B cell (primary cell): ENCODE results near the gene CLN5. TPM values are rescaled to one million over a fixed set of nuclear protein-coding genes. Genes with fewer than 3 reads are reported as not detected.

Source experiments
- ATAC-seq: fragments of 200-7000 bp; cut with Tn5 transposase; one replicate; pipeline ENCODE4 v1.10.0; 2021; ENCODE audit warnings: low read depth, mild to moderate bottlenecking, moderate number of reproducible peaks, moderate library complexity
- CTCF ChIA-PET: fragments of 350-600 bp; sonication (Branson Sonifier 250); formaldehyde crosslinking; loops from one replicate; lab custom pipeline; 2021; ENCODE audit warnings: antibody characterized with exemption, inconsistent platforms; lab: Charles Lee
- POLR2A ChIA-PET: fragments of 350-600 bp; sonication (Branson Sonifier 250); formaldehyde crosslinking; loops from one replicate; lab custom pipeline; 2021; ENCODE audit warnings: antibody characterized with exemption; lab: Charles Lee
- DNase-seq: peaks from one replicate; pipeline ENCODE4 v3.0.0; 2013
- H2AFZ ChIP-seq: 2 replicates; pipeline ENCODE4 v1.6.1; 2012; ENCODE audit warnings: mild to moderate bottlenecking, low read depth, low read length; ENCODE audit not compliant: insufficient read depth, poor library complexity, severe bottlenecking
- H3K27ac ChIP-seq, 2 donors: 1 replicate in 1 of 2; 2 replicates in 1 of 2; pipeline ENCODE4 v1.5.1; 2012 to 2013; ENCODE audit warnings: low read length in 2 of 2, mild to moderate bottlenecking in 2 of 2, moderate library complexity in 1 of 2
- H3K27me3 ChIP-seq, 4 experiments: fragments of 200-600 bp in 1 of 4; sonication (generic) in 1 of 4; replicated peaks in 1 of 4; 1 replicate in 2 of 4; 2 replicates in 2 of 4; pipeline versions ENCODE4 v1.6.1 to v1.7.0; 2013 to 2016; ENCODE audit warnings: low read length in 3 of 4, mild to moderate bottlenecking in 2 of 4, mixed read lengths in 1 of 4, moderate library complexity in 1 of 4; ENCODE audit not compliant: insufficient read depth in 4 of 4, control insufficient read depth in 3 of 4; ENCODE audit errors: control extremely low read depth in 1 of 4
- H3K36me3 ChIP-seq, 2 experiments: replicated peaks in 1 of 2; 1 replicate in 1 of 2; 2 replicates in 1 of 2; pipeline versions ENCODE4 v1.6.1 to v1.7.1; 2013; ENCODE audit warnings: low read length in 1 of 2; ENCODE audit not compliant: insufficient read depth in 2 of 2, control insufficient read depth in 1 of 2; ENCODE audit errors: control extremely low read depth in 1 of 2, extremely low read depth in 1 of 2
- H3K4me1 ChIP-seq, 2 donors: fragments of 200-600 bp in 1 of 2; sonication (generic) in 1 of 2; 1 replicate in 1 of 2; 2 replicates in 1 of 2; pipeline versions ENCODE4 v1.5.1 to v1.6.1; 2013 to 2017; ENCODE audit warnings: low read length in 2 of 2; ENCODE audit not compliant: control insufficient read depth in 2 of 2, insufficient read depth in 2 of 2
- H3K4me2 ChIP-seq: replicated peaks from 2 replicates; pipeline ENCODE3; 2012; ENCODE audit warnings: mild to moderate bottlenecking, low read depth, low read length; ENCODE audit not compliant: poor library complexity, severe bottlenecking
- H3K4me3 ChIP-seq, 5 experiments: fragments of 200-600 bp in 1 of 5; sonication (generic) in 1 of 5; 1 replicate in 3 of 5; 2 replicates in 2 of 5; pipeline versions ENCODE4 v1.5.1 to v1.7.0; 2011 to 2016; ENCODE audit warnings: low read length in 4 of 5, mild to moderate bottlenecking in 4 of 5, low read depth in 2 of 5, control low read depth in 1 of 5, moderate library complexity in 1 of 5; ENCODE audit not compliant: insufficient read depth in 1 of 5; ENCODE audit errors: control extremely low read depth in 1 of 5, extremely low read depth in 1 of 5
- H3K79me2 ChIP-seq: fragments of 200-600 bp; sonication (generic); one replicate; pipeline ENCODE4 v1.6.0; 2016; ENCODE audit warnings: low read length; ENCODE audit not compliant: control insufficient read depth, insufficient read depth
- H3K9ac ChIP-seq: fragments of 200-600 bp; sonication (generic); 2 replicates; pipeline ENCODE4 v1.6.1; 2017; ENCODE audit warnings: mild to moderate bottlenecking, low read length, moderate library complexity
- H3K9me3 ChIP-seq, 3 donors: one replicate each; pipeline versions ENCODE4 v1.6.1 to v1.7.1; 2013; ENCODE audit warnings: low read length in 2 of 3; ENCODE audit not compliant: control insufficient read depth in 2 of 3, insufficient read depth in 1 of 3; ENCODE audit errors: control extremely low read depth in 1 of 3
- H4K20me1 ChIP-seq: 2 replicates; pipeline ENCODE4 v1.6.0; 2012; ENCODE audit warnings: mild to moderate bottlenecking, low read length; ENCODE audit not compliant: insufficient read depth, control insufficient read depth, poor library complexity, severe bottlenecking
- H3K27ac Mint-ChIP-seq: one replicate; pipeline ENCODE4 v1.8.0; 2021; ENCODE audit warnings: mixed read lengths
- H3K27me3 Mint-ChIP-seq: one replicate; pipeline ENCODE4 v1.8.0; 2021; ENCODE audit warnings: mixed read lengths
- H3K4me1 Mint-ChIP-seq: one replicate; pipeline ENCODE4 v1.8.0; 2021; ENCODE audit warnings: mixed read lengths
- H3K4me3 Mint-ChIP-seq: one replicate; pipeline ENCODE4 v1.8.0; 2021; ENCODE audit warnings: mixed read lengths
- H3K9me3 Mint-ChIP-seq: one replicate; pipeline ENCODE4 v1.8.0; 2022; ENCODE audit warnings: mixed read lengths; ENCODE audit not compliant: insufficient read depth
- EZH2 ChIP-seq: IDR thresholded peaks from 2 replicates; pipeline ENCODE4 v1.6.1; 2012; ENCODE audit warnings: borderline replicate concordance, low read depth, mild to moderate bottlenecking, moderate library complexity, low read length; ENCODE audit not compliant: insufficient read depth, poor library complexity, severe bottlenecking
- WGBS: methylation state at CpG from one replicate; pipeline ENCODE4 v1.1.5; 2013; ENCODE audit warnings: missing lambda C conversion rate; ENCODE audit not compliant: insufficient coverage; 5-methylcytosine and 5-hydroxymethylcytosine counted together
- intact Hi-C: fragments of 100-400 bp; cut with micrococcal nuclease; formaldehyde crosslinking; loops from one replicate; pipeline ENCODE4 v1.10.0; 2022
- polyA plus RNA-seq: library from polyadenylated mRNA; depleted of rRNA; stranded (reverse); fragments of >200 nt; gene quantifications from 2 replicates; pipeline ENCODE4 v1.2.3, GENCODE V29; 2012
- total RNA-seq, 2 donors: library from RNA; stranded (reverse); fragments of 120-200 nt in 1 of 2; gene quantifications; 1 replicate in 1 of 2; 2 replicates in 1 of 2; pipeline versions ENCODE4 v1.2.3 to v1.2.4, GENCODE V29; 2013 to 2022
- TF ChIP-seq, protein P1 (sequence below): fragments of 200-600 bp; IDR thresholded peaks from one replicate; pipeline ENCODE4 v1.8.0; 2022; ENCODE audit warnings: antibody characterized with exemption, mild to moderate bottlenecking

CLN5 gene
- total and polyA plus RNA-seq, 2 donors (not counting 1 experiment from before 2014, with no cell fraction given): 11.9 to 36.9 TPM

GRCh38 chr13:76971851-76972829, 19.7 kb upstream of the CLN5 start:
- no peak overlapping the region for H3K4me3 Mint-ChIP-seq
- no peaks in the 10 kb centered on the region for H4K20me1 ChIP-seq
- no peak overlapping the region for H3K27ac ChIP-seq
- H3K4me1 Mint-ChIP-seq: no peaks in the 10 kb centered on the region
- peaks cover 0 to 14% (median 0%) of the 10 kb centered on the region in 4 experiments for H3K27me3 ChIP-seq
- ATAC-seq (no peak), DNase-seq (no peak)
- TF ChIP-seq EZH2: no peak
- TF ChIP-seq, protein P1, sequence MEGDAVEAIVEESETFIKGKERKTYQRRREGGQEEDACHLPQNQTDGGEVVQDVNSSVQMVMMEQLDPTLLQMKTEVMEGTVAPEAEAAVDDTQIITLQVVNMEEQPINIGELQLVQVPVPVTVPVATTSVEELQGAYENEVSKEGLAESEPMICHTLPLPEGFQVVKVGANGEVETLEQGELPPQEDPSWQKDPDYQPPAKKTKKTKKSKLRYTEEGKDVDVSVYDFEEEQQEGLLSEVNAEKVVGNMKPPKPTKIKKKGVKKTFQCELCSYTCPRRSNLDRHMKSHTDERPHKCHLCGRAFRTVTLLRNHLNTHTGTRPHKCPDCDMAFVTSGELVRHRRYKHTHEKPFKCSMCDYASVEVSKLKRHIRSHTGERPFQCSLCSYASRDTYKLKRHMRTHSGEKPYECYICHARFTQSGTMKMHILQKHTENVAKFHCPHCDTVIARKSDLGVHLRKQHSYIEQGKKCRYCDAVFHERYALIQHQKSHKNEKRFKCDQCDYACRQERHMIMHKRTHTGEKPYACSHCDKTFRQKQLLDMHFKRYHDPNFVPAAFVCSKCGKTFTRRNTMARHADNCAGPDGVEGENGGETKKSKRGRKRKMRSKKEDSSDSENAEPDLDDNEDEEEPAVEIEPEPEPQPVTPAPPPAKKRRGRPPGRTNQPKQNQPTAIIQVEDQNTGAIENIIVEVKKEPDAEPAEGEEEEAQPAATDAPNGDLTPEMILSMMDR: no peak
- WGBS: 39% methylated on average over 12 of the region's 19 CpGs
- H3K9me3 Mint-ChIP-seq: no peaks in the 10 kb centered on the region
- H3K4me3 ChIP-seq: no peak overlapping the region
- no peaks in the 10 kb centered on the region for H3K4me1 ChIP-seq
- no peak overlapping the region for H3K4me2 ChIP-seq
- ChIA-PET POLR2A (no interaction called here), CTCF (interaction anchor here (0.7 to 3.0 kb wide), 3 partner anchors 8 to 10 kb away, joined by 3 to 18 read pairs (median 4); no protein-coding TSS in a partner anchor)
- H3K9ac ChIP-seq: no peak overlapping the region
- H3K27ac Mint-ChIP-seq: no peak overlapping the region
- H3K36me3 ChIP-seq: no peaks in the 10 kb centered on the region
- H3K9me3 ChIP-seq: no peaks in the 10 kb centered on the region
- H2AFZ ChIP-seq: peak overlapping the region; percentile 54
- no peaks in the 10 kb centered on the region for H3K79me2 ChIP-seq
- intact Hi-C loops: no loop called here
- H3K27me3 Mint-ChIP-seq: peaks cover 46% of the 10 kb centered on the region
